Suppressor macrophage (primary cell): ENCODE results near the gene SLC25A23.
"Not testable (repeated sequence)": the region's sequence is repeated elsewhere in the genome, so short reads cannot be mapped to it uniquely, and the experiment has no call there.

ENCODE experiments used
- DNase-seq, 4 experiments: peaks; one replicate each; pipeline ENCODE4 v3.0.0-alpha.2; 2020 to 2022

SLC25A23 gene

DNA sequence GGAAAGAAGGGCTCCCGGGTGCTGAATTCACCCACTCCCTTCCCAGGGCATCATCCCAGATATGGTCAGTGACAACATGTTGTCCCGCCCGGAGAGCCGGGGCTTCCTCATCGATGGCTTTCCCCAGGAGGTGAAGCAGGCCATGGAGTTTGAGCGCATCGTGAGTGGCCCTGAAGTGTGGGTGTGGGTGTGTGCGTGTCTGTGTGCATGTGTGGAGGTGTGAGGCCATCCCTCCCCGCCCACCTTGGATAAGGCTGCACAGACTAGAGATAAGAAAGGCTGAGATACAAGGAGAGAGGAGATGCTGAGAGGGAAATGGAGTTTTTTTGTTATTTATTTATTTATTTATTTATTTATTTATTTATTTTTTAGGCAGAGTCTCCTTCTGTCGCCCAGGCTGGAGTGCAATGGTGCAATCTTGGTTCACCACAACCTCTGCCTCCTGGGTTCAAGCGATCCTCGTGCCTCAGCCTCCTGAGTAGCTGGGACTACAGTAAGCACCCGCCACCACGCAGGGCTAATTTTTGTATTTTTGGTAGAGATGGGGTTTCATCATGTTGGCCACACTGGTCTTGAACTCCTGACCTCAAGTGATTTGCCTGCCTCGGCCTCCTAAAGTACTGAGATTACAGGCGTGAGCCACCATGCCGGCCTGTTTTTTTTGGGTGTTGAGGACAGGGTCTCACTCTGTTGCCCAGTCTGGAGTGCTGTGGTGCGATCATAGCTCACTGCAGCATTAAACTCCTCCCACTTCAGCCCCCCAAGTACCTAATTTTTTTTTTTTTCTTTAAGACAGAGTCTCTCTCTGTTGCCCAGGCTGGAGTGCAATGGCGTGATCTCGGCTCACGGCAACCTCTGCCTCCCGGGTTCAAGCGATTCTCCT, 59.3 kb downstream of the SLC25A23 start:
- DNase-seq = not testable (repeated sequence)

- no peak for DNase-seq
These were observed 63.3 kb downstream of the SLC25A23 start for GRCh38 chr19:6396305-6396704.

DNA sequence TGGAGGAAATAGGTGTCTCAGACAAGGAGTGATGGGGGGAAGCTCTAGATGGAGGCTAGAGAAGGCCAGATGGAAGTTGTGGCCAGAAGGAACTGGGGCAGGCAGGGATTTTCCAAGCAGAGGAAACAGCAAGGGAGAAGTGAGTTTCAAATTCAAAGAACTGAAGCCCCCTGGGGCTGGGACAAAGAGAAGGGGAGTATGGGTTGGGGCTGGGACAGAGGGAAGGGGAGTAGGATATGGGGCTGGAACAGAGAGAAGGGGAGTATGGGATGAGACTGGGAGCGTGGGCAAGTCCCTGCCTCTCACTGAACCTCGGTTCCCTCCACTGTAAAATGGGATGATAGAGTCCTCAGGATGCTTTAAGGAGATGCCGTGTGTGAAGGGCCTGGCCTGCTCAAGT, 64.8 kb downstream of the SLC25A23 start:
- peak in 1 of 4 experiments; percentile 17 for DNase-seq

- no peak for DNase-seq
These were observed 65.6 kb downstream of the SLC25A23 start for GRCh38 chr19:6393983-6394412.

GRCh38 chr19:6393074-6393982, 66.3 kb downstream of the SLC25A23 start, which contains the start of gene GTF2F1:
TSS of gene GTF2F1 (minus strand) at chr19:6393164. CDS start at chr19:6392995, 169 bp downstream.
- DNase-seq = peak; percentile 93 to 95 (median 95)

- DNase-seq = peak; percentile 9 to 58 (median 42)
These were observed 67.1 kb downstream of the SLC25A23 start for GRCh38 chr19:6392221-6393073.
